GM12875 (cell line): ENCODE data around the gene PPFIBP2.

Experiments
- H3K4me3 ChIP-seq: one replicate; pipeline ENCODE4 v1.5.1; 2011; ENCODE audit warnings: low read depth, low read length, control low read depth
- TF ChIP-seq, protein P1 (sequence below): IDR thresholded peaks from 2 replicates; pipeline ENCODE4 v1.5.1; 2011; ENCODE audit warnings: low read depth, mild to moderate bottlenecking, control low read depth, inconsistent platforms, low read length, moderate library complexity, borderline replicate concordance; ENCODE audit not compliant: insufficient read depth

PPFIBP2 gene

GRCh38 chr11:7590529-7590928 lies 76.7 kb downstream of the PPFIBP2 start:
- no peak overlapping the region for H3K4me3 ChIP-seq
- TF ChIP-seq, protein P1, sequence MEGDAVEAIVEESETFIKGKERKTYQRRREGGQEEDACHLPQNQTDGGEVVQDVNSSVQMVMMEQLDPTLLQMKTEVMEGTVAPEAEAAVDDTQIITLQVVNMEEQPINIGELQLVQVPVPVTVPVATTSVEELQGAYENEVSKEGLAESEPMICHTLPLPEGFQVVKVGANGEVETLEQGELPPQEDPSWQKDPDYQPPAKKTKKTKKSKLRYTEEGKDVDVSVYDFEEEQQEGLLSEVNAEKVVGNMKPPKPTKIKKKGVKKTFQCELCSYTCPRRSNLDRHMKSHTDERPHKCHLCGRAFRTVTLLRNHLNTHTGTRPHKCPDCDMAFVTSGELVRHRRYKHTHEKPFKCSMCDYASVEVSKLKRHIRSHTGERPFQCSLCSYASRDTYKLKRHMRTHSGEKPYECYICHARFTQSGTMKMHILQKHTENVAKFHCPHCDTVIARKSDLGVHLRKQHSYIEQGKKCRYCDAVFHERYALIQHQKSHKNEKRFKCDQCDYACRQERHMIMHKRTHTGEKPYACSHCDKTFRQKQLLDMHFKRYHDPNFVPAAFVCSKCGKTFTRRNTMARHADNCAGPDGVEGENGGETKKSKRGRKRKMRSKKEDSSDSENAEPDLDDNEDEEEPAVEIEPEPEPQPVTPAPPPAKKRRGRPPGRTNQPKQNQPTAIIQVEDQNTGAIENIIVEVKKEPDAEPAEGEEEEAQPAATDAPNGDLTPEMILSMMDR, result no peak

GRCh38 chr11:7591107-7591894 lies 77.5 kb downstream of the PPFIBP2 start:
- TF ChIP-seq, protein P1, result no peak
- no peak overlapping the region for H3K4me3 ChIP-seq

- no peak overlapping the region for H3K4me3 ChIP-seq
- TF ChIP-seq, protein P1, result no peak
Measured at GRCh38 chr11:7591987-7592386, 78.2 kb downstream of the PPFIBP2 start.

DNA sequence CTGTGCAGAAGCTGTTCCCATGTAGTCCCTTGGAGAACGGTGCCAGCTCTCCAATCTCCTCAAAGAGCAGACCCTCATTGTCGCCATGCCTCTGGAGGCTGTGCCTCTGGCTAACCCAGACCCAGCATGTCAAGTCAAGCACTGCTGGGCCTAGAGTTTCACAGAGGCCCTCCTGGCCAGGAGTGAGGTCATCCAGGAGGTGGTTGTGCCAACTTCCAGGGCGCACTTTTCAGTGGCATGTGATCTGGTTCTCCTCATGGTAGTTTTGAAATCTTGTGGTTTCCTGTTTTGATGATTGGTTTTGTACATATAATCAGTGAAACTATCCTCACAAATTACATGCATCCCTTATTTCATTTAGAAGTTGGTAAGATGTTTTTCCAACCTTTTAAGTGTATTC lies 78.9 kb downstream of the PPFIBP2 start:
- TF ChIP-seq, protein P1, result no peak
- H3K4me3 ChIP-seq, result no peak overlapping the region

DNA sequence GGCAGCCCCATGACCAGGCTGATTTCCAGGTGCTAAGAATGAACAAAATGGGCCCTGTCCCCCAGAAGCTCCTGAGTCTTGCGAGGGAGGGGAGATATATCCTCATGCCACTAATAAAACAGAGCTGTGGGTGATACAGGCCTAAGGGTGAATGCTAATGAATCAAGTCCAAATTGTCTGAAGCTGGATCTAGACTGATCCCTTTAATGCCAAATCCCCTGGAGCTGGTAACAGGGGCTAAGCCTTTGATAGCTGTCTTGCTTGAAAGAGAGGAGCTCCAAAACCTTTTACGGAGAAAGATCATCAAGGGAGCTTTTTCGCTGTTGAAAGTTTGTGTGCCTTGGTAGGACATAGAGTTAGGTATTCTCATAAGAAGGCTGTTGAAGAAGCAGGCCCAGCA lies 79.7 kb downstream of the PPFIBP2 start:
- TF ChIP-seq, protein P1, result no peak
- no peak overlapping the region for H3K4me3 ChIP-seq

- TF ChIP-seq, protein P1, result no peak
- no peak overlapping the region for H3K4me3 ChIP-seq
Measured at GRCh38 chr11:7595016-7595866, 81.4 kb downstream of the PPFIBP2 start.
